ENCODE measurements around the gene BICDL2. TPM values are rescaled to one million over a fixed set of nuclear protein-coding genes. Genes with fewer than 3 reads are reported as not detected.

BICDL2 gene
- total and polyA plus RNA-seq, 2 of the 8 experiments (the other 6 are each of a cell fraction or from before 2014, with no cell fraction given): 7.3 to 15.9 TPM

DNA sequence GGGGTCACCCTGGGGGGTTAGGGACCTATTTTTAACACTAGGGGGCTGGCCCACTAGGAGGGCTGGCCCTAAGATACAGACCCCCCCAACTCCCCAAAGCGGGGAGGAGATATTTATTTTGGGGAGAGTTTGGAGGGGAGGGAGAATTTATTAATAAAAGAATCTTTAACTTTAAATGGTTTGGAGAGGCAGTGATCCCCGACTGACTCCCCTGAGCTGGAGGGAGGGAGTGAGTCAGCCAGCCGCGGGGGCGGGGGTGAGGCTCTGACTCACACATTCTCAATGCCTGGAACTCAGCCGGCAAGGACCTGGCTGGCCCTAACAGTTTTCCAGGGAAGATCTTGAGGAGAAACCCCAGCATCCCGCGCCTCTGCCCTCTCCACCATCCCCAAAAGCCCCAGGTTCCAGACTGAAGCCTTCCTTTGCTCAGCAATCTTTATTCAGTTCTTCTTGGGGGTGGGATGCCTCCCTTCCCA lies 14.5 kb downstream of the BICDL2 start (continued):
- TF ChIP-seq EP300 (IDR thresholded peaks at IDR 0.05; ENCODE audit: borderline replicate concordance in 1 of 2, low read depth in 2 of 2, low read length in 2 of 2): no peak
- TF ChIP-seq, protein P1, sequence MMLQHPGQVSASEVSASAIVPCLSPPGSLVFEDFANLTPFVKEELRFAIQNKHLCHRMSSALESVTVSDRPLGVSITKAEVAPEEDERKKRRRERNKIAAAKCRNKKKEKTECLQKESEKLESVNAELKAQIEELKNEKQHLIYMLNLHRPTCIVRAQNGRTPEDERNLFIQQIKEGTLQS (IDR thresholded peaks at IDR 0.05; ENCODE audit: insufficient read depth, low read depth, low read length): peak; percentile 61
- TF ChIP-seq SIN3A (conservative IDR thresholded peaks at IDR 0.05 in 1 of 2, IDR thresholded peaks at IDR 0.05 in 1 of 2; ENCODE audit: low read depth in 1 of 2, low read length in 2 of 2): 0 out of 4 replicates have a peak, but pooled peaks of 1 of the 2 experiments have one; percentile 14
- peak; percentile 98 for TF ChIP-seq JUND (IDR thresholded peaks at IDR 0.05; ENCODE audit: low read length)
- TF ChIP-seq TAF1 (IDR thresholded peaks at IDR 0.05; ENCODE audit: low read depth, low read length): peak; percentile 67

All from H1 (cell line).